Body of pancreas (tissue), 4 donors: ENCODE results near the gene QRFP.

Source experiments
- POLR2A ChIP-seq, 3 donors: fragments of 450-650 bp; IDR thresholded peaks; one replicate each; pipeline ENCODE4 v1.6.1; 2016; ENCODE audit warnings: antibody characterized with exemption in 3 of 3, mild to moderate bottlenecking in 2 of 3
- TF ChIP-seq, protein P1 (sequence below), 7 experiments: fragments of 450-650 bp in 4 of 7; fragments of 200-600 bp in 3 of 7; sonication (generic) in 3 of 7; IDR thresholded peaks; one replicate each; pipeline ENCODE4 v1.5.1; 2016 to 2019; ENCODE audit warnings: antibody characterized with exemption in 7 of 7

DNA sequence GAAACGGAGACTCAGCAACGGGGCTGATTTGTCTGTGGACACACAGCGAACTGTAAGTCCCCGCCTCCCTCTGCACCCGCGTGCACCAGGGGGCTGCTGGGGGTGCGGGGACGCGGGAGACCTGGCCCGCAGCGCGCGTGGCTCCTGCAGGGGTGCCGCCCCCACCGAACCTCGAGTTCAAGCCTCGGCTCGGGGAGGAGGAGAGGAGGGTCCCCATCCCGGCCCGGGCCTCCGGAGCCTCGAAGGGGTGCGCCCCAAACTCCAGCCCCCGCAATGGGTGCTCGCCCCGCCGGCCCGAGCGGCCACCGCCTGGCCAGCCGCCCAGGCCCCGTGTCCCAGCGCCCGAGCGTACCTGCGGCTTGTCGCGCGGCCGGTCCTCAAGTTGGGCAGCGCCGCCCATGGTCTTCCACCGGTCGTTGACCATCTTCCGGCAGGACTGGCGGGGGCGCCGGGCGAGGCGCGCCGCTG lies 41.6 kb upstream of the QRFP start:
- TF ChIP-seq, protein P1, sequence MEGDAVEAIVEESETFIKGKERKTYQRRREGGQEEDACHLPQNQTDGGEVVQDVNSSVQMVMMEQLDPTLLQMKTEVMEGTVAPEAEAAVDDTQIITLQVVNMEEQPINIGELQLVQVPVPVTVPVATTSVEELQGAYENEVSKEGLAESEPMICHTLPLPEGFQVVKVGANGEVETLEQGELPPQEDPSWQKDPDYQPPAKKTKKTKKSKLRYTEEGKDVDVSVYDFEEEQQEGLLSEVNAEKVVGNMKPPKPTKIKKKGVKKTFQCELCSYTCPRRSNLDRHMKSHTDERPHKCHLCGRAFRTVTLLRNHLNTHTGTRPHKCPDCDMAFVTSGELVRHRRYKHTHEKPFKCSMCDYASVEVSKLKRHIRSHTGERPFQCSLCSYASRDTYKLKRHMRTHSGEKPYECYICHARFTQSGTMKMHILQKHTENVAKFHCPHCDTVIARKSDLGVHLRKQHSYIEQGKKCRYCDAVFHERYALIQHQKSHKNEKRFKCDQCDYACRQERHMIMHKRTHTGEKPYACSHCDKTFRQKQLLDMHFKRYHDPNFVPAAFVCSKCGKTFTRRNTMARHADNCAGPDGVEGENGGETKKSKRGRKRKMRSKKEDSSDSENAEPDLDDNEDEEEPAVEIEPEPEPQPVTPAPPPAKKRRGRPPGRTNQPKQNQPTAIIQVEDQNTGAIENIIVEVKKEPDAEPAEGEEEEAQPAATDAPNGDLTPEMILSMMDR (IDR thresholded peaks at IDR 0.05), result no peak
- TF ChIP-seq POLR2A (IDR thresholded peaks at IDR 0.05), result no peak
